Activated CD8-positive, alpha-beta T cell treated with anti-CD3 and anti-CD28 coated beads for 36 hours (primary cell): ENCODE results near the gene N4BP2. TPM values are rescaled to one million over a fixed set of nuclear protein-coding genes. Genes with fewer than 3 reads are reported as not detected.
A peak's percentile ranks its signal among the peaks of the same experiment; 100 is the strongest.

Experiments
- ATAC-seq: fragments of 200-7000 bp; cut with Tn5 transposase; one replicate; pipeline ENCODE4 v1.10.0; 2021; ENCODE audit warnings: mild to moderate bottlenecking, moderate library complexity
- CTCF ChIA-PET: fragments of 350-600 bp; sonication (Branson Sonifier 250); formaldehyde crosslinking; loops from one replicate; lab custom pipeline; 2021; ENCODE audit warnings: antibody characterized with exemption; lab: Charles Lee
- POLR2A ChIA-PET: fragments of 350-600 bp; sonication (Branson Sonifier 250); formaldehyde crosslinking; loops from one replicate; lab custom pipeline; 2021; ENCODE audit warnings: antibody characterized with exemption; lab: Charles Lee
- DNase-seq: peaks from one replicate; pipeline ENCODE4 v3.0.0-alpha.2; 2020
- H3K27ac Mint-ChIP-seq: one replicate; pipeline ENCODE4 v1.8.0; 2021; ENCODE audit warnings: mild to moderate bottlenecking, mixed read lengths
- H3K27me3 Mint-ChIP-seq: one replicate; pipeline ENCODE4 v1.8.0; 2021; ENCODE audit warnings: mixed read lengths
- H3K36me3 Mint-ChIP-seq: one replicate; pipeline ENCODE4 v1.8.0; 2021; ENCODE audit warnings: low read depth, mixed read lengths
- H3K4me1 Mint-ChIP-seq: one replicate; pipeline ENCODE4 v1.8.0; 2021; ENCODE audit warnings: low read depth, mixed read lengths
- H3K4me3 Mint-ChIP-seq: one replicate; pipeline ENCODE4 v1.8.0; 2021; ENCODE audit warnings: mild to moderate bottlenecking, moderate library complexity, mixed read lengths
- H3K9me3 Mint-ChIP-seq: one replicate; pipeline ENCODE4 v1.8.0; 2021; ENCODE audit warnings: mixed read lengths
- CTCF ChIP-seq: fragments of 200-600 bp; IDR thresholded peaks from one replicate; pipeline ENCODE4 v1.8.0; 2022; ENCODE audit warnings: antibody characterized with exemption, mild to moderate bottlenecking
- intact Hi-C: fragments of 100-400 bp; cut with micrococcal nuclease; formaldehyde crosslinking; loops from one replicate; pipeline ENCODE4 v1.10.0; 2022
- total RNA-seq, 2 experiments: library from RNA; stranded (reverse); gene quantifications; one replicate each; pipeline ENCODE4 v1.2.3, GENCODE V29; 2021

The N4BP2 gene
- total RNA-seq, 2 experiments from 2014 or later = 17.4 to 17.5 TPM

- Mint-ChIP-seq H3K9me3 (no peaks in the 10 kb centered on the region), H3K4me1 (no peaks in the 10 kb centered on the region), H3K36me3 (no peaks in the 10 kb centered on the region), H3K27ac (no peak overlapping the region), H3K27me3 (no peaks in the 10 kb centered on the region), H3K4me3 (no peak overlapping the region)
- intact Hi-C loops = no loop called here
- CTCF ChIA-PET = no interaction called here
- DNase-seq = no peak
- POLR2A ChIA-PET = interaction anchor here (0.7 to 1.2 kb wide), 2 partner anchors 14 to 23 kb away, joined by 3 read pairs; partner anchors contain the start of gene N4BP2
- no peak for TF ChIP-seq CTCF
- no peak for ATAC-seq
Measured at GRCh38 chr4:40033613-40034012, 23.0 kb upstream of the N4BP2 start.

DNA sequence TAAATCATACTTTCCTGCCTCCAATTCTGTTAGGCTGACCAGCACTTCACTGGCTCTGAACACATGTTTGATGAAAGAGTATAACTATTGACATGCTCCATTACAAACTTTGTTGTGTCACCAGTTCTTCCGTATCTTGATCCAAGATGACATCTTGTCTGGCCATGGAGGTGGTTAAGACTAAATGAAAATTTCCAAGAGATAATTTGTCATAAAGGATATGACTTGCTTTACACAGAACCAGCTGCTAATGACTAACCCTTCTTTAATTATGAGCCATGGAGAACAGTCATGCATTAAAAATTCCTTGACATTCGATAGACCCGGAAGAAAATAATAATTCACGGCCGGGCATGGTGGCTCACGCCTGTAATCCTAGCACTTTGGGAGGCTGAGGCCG lies 17.7 kb upstream of the N4BP2 start:
- no peaks in the 10 kb centered on the region for H3K36me3 Mint-ChIP-seq
- no peaks in the 10 kb centered on the region for H3K9me3 Mint-ChIP-seq
- H3K4me3 Mint-ChIP-seq = no peak overlapping the region
- no peak for DNase-seq
- no peak overlapping the region for H3K27ac Mint-ChIP-seq
- ChIA-PET CTCF (no interaction called here), POLR2A (no interaction called here)
- H3K4me1 Mint-ChIP-seq = no peaks in the 10 kb centered on the region
- intact Hi-C loops = no loop called here
- H3K27me3 Mint-ChIP-seq = no peaks in the 10 kb centered on the region
- TF ChIP-seq CTCF = no peak
- ATAC-seq = no peak

DNA sequence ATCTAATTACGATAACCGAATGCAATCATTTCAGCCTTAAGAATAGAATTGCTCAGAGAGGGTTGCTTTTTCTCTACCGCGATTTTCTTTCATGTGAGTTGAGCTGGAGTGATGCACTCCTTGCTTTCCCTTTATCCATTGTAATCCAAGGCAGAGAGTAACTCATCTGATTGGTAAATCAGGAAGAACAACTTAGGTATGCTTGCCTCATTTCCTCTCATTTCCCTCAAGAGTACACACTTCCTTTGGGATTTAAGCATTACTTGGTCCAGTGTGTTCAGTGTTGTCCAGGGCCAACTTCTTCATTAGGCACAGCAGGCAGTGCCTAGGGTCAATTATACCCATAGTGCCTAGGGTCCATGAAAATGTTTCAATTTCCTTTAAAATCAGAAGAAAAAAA lies 15.7 kb upstream of the N4BP2 start:
- DNase-seq = no peak
- no peaks in the 10 kb centered on the region for H3K4me1 Mint-ChIP-seq
- POLR2A ChIA-PET = no interaction called here
- no peak overlapping the region for H3K4me3 Mint-ChIP-seq
- no peaks in the 10 kb centered on the region for H3K27me3 Mint-ChIP-seq
- no peaks in the 10 kb centered on the region for H3K36me3 Mint-ChIP-seq
- CTCF ChIA-PET = interaction anchor here (1.0 kb wide), 1 partner anchor 15 kb away, joined by 3 read pairs; no protein-coding TSS in a partner anchor
- no peaks in the 10 kb centered on the region for H3K9me3 Mint-ChIP-seq
- no peak for TF ChIP-seq CTCF
- H3K27ac Mint-ChIP-seq = no peak overlapping the region
- no peak for ATAC-seq
- intact Hi-C loops = no loop called here

- no peaks in the 10 kb centered on the region for H3K36me3 Mint-ChIP-seq
- H3K27me3 Mint-ChIP-seq = no peaks in the 10 kb centered on the region
- no peak overlapping the region for H3K27ac Mint-ChIP-seq
- H3K4me1 Mint-ChIP-seq = peaks cover 12% of the 10 kb centered on the region
- no peak overlapping the region for H3K4me3 Mint-ChIP-seq
- no peak for TF ChIP-seq CTCF
- DNase-seq = no peak
- H3K9me3 Mint-ChIP-seq = no peaks in the 10 kb centered on the region
- ATAC-seq = no peak
- CTCF ChIA-PET = no interaction called here
- intact Hi-C loops = no loop called here
- POLR2A ChIA-PET = no interaction called here
Measured at GRCh38 chr4:40043786-40044185, 12.9 kb upstream of the N4BP2 start.

- peak overlapping the region; percentile 90 for H3K27ac Mint-ChIP-seq
- intact Hi-C loops = no loop called here
- peak overlapping the region; percentile 13 for H3K4me3 Mint-ChIP-seq
- H3K9me3 Mint-ChIP-seq = no peaks in the 10 kb centered on the region
- peaks cover 14% of the 10 kb centered on the region for H3K4me1 Mint-ChIP-seq
- TF ChIP-seq CTCF = no peak
- CTCF ChIA-PET = interaction anchor here (1.1 to 1.5 kb wide), 3 partner anchors 10 to 270 kb away, joined by 3 to 5 read pairs (median 4); partner anchors contain the start of gene N4BP2
- ATAC-seq (peak; percentile 86), DNase-seq (peak; percentile 83)
- peaks cover 2% of the 10 kb centered on the region for H3K27me3 Mint-ChIP-seq
- POLR2A ChIA-PET = interaction anchor here (0.9 to 4.4 kb wide), 2 partner anchors 9 to 14 kb away, joined by 4 to 24 read pairs; partner anchors contain the start of gene N4BP2
- no peaks in the 10 kb centered on the region for H3K36me3 Mint-ChIP-seq
Measured at GRCh38 chr4:40046311-40046980, 10.2 kb upstream of the N4BP2 start.
